GM21360 (cell line): ENCODE data around the gene ZCCHC2.

Source experiments
- ATAC-seq: cut with Tn5 transposase; IDR thresholded peaks from one replicate; pipeline ENCODE4 v1.9.1; 2021; ENCODE audit warnings: mild to moderate bottlenecking, moderate library complexity; ENCODE audit not compliant: unreplicated experiment

Gene ZCCHC2

DNA sequence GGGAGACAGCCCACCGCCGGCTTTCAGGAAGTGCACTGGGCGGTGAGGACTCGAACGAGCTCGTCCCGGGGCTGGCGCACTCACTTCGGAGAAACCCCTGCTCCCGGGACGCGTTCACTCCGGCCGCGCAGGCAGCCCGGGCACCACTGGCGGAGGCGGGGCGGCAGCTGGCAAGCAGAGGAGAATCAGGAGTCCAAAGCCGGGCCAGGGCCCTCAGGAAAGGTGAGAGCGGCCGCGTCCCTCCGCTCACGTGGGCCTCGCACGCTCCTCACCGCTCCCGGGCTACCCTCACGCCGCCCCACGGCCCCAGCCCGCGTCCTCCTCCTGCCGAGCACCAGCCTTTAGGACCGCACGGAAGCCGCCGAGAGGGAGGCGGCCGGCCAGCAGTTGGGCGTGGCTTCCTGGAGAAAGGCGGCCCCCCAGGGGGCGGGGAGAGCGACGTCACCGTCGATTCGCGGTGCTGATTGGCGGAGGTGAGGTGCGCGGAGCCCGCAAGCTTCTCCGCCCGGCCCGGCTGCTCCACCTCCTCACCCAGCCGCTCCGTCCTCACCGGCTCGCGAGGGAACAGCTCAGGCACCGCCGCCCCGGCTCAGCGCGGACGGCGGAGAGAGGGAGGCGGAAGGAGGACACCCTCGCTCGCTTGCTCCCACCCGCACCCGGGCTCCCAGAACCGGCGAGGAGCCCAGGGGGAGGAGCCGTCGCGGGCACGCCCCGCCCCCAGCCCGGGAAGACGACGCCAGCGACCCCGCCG is at the start of gene ZCCHC2:
TSS of gene ZCCHC2 (plus strand) at position 522 of the 751 bp plus-strand sequence. CDS start 400 bp downstream, outside the sequence.
- ATAC-seq: peak; percentile 68

DNA sequence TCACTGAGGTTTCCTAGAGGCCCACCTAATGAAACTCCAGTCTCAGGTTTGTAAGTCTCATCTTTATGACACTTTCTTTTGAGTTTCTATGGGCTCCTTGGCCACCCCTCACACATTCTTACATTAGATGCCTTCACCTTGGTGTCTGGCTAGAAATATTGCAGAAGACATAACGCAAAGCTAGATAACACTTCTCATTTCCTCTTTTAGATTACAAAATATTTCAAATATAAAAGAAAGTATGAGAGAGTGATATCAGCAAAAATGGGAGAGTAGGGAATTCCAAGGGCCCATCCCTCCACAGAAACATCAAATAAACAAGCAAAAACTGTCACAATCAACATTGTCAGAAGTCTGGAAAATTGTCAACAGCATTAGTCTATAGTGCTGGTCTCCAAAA is 43.3 kb upstream of the ZCCHC2 start:
- no peak for ATAC-seq

- ATAC-seq: no peak
Measured at GRCh38 chr18:62480927-62481326, 41.9 kb upstream of the ZCCHC2 start.

DNA sequence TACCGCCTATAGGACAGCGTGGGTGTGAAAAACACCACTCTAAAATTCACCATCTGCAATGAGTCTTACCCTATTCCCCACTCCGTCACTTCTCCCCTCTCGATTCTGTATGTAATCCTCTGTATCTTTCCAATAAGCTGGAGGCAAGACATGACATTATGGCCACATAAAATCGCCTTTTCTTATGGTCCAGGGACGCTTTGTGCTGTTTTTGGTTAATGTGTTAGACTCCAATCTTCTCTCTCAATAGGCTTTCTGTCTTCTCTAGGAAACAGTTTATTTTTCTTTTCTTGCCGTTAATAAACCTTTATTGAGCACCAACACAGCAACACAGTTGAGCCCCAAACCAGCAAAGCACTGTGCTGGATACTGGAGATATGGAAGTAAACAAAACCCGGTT is 37.9 kb upstream of the ZCCHC2 start:
- ATAC-seq: no peak

DNA sequence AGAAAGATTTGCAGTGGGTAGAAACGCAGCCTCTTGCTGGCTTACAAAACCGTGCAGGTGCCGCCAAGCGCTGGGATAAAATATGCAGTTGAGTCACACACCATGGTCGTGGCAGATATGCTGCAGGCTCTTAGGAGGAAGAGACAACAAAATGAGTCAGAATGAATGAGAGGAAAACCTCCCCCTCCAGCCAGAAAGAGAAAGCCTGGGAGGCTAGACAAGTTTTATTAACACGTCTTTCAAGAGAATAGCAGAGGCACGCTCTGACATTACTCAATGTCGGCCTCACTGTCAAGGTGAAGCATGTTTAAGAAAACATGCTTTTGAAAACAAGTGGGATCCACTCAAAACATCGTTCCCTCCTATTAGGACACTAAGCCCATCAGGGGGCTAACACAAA is 37.1 kb upstream of the ZCCHC2 start:
- ATAC-seq: no peak

DNA sequence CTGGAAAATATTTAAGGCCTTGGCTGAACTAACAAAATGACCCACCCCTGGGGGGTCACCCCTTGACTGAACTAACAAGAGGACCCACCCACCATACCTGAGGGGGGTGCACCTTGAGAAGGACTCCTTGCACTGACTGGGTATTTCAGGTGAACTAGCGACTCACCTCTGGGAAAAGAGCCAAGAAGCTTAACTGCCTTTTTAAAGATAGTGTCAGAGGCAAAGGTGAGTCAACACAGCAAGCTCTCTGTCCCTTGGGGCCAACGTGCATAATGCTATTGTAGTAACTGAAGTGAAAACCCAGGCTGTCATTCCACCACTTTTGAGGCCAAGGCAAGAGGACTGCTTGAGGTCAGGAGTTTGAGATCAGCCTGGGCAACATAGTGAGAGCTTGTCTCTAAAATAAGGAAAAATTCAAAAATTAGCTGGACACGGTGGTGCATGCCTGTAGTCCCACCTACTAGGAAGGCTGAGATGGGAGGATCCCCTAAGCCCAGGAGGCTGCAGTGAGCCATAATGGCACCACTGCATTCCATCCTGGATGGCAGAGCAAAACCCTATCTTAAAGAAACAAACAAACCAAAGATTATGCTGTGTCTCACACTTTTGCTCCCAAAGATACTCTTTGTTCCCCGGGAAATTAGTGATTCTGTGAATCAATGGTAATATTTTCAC is 36.4 kb upstream of the ZCCHC2 start:
- ATAC-seq: no peak

- no peak for ATAC-seq
Measured at GRCh38 chr18:62487161-62487560, 35.7 kb upstream of the ZCCHC2 start.

DNA sequence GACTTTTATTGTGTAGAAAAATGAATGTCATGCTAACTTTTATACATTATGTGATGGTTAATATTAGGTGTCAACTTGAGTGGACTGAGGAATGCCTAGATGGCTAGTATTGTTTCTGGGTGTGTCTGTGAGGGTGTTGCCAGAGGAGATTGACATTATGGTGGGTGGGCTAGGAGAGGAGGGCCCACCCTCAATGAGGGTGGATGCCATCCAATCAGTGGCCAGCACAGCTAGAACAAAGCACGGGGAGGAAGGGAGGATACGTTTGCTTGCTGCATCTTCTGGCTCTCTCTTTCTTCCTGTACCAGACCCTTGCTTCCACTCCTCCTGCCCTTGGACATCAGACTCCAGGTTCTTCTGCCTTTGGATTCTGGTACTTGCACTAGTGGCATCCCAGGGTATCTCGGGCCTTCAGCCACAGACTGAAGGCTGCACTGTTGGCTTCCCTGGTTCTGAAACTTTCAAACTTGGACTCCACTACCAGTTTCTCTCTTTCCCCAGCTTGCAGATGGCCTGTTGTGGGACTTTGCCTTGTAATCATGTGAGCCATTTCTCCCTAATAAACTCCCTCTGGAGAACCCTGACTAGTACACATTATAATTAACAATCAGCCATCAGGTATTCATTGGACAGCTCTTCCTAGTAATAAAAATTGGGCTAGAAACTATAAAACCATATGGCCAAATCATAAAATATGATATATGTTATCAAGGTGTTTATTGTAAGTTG is 31.7 kb upstream of the ZCCHC2 start:
- no peak for ATAC-seq

GRCh38 chr18:62493033-62493862 is 29.6 kb upstream of the ZCCHC2 start:
- no peak for ATAC-seq

GRCh38 chr18:62494764-62495163 is 28.1 kb upstream of the ZCCHC2 start:
- no peak for ATAC-seq

GRCh38 chr18:62496262-62496661 is 26.6 kb upstream of the ZCCHC2 start:
- ATAC-seq: no peak

- ATAC-seq: no peak
Measured at GRCh38 chr18:62497190-62497772, 25.5 kb upstream of the ZCCHC2 start.

- ATAC-seq: no peak
Measured at GRCh38 chr18:62498616-62499262, 24.1 kb upstream of the ZCCHC2 start.

DNA sequence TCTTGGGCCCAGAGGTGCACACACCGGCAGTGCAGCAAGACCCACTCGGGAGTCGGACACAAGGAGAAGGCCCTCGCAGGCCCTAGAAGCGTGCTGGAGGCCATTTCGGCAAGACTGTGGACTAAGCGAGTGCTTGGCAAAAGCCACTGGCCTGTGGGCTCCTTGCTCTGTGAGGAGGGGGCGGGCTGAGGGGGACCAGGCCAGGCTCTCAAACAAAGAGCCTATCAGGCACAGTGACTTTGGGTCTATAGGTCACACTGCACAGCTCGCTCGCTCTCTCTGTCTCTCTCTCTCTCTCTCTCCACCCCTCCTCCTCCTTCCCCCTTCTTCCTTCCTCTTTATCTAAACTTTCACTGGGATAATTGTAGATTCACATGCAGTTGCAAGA is 23.6 kb upstream of the ZCCHC2 start:
- ATAC-seq: no peak

DNA sequence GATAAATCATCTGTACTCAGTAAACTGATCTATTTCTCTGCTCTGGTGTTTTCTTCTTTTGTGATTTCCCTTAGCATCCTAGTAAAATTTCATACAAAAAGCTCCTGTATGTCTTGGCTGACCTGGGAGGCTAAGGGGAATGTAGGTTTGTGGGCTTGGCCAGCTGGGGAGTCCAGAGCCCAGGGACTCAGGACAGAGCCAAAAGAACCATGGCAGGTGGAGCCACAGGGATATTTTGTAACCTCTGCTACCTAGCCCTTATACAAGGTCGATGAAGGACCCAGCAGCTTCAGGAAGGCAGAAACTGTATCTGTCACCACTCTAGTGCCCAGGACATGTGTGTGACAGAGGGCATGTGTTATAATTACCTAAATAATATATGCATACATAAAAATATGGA is 22.7 kb upstream of the ZCCHC2 start:
- ATAC-seq: no peak

DNA sequence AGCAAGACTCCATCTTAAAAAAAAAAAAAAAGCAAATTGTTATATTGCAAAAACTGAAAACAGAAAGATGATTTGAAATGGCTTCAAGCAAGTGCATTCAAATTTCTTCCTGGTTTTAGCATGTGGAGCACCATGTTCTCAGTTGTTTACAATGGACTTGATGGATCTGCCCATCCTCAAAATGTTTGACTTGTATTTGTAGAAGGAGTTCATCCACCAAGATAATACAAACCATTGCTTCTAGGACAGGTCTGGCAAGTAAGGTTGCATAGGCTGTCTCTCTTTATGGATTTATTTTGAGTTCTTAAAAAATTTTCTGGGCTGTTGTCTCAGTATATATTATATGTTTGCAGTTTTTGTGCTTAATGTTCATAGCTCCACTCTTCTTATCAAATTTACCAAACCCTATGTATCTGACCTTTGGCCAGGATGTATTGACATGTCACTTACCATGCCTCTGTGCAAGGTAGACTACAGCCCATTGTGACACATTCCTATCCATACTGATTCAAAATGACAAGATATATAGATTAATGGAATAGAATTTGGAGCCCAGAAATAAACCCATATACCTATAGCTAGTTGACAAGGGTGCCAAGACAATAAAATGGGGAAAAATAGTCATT is 21.7 kb upstream of the ZCCHC2 start:
- no peak for ATAC-seq

GRCh38 chr18:62505669-62506494 is 16.9 kb upstream of the ZCCHC2 start:
- ATAC-seq: peak; percentile 96

DNA sequence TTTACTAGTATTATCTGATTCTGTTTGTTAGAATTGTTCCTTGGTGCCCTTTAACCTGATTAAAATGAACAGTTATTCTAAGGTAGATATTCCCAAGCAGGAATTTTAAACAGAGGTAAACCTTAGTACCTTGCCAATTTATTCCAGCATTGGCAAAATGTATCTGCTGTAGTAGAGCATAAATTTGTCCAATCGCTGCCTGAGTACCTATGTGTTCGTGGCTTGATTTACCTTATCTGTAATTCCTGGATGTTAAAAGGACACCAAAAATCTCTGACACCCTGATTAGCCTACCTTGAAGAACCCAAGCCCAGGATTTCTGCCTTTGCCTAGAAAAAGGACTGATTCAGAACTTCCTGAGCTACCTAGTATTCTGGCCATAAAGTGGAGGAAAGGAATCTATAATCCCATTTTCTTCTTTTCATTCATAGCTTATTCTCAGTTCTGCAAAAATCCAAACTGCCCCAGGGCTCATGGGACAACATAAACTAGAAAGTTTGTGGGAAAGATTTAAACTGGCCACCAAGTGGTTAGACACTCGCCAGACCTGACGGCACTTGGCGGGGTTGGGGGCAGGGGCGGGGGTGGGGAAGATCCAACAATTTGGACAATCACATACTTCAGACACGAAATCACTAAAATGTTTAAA is 16.2 kb upstream of the ZCCHC2 start:
- ATAC-seq: no peak
